HG03060 (cell line): ENCODE data around the gene PIGU.
"Not testable (repeated sequence)": the region's sequence is repeated elsewhere in the genome, so short reads cannot be mapped to it uniquely, and the experiment has no call there.

Experiments used
- ATAC-seq: cut with Tn5 transposase; IDR thresholded peaks from one replicate; pipeline ENCODE4 v1.9.1; 2021; ENCODE audit warnings: low read depth, moderate number of reproducible peaks; ENCODE audit not compliant: unreplicated experiment

PIGU gene

DNA sequence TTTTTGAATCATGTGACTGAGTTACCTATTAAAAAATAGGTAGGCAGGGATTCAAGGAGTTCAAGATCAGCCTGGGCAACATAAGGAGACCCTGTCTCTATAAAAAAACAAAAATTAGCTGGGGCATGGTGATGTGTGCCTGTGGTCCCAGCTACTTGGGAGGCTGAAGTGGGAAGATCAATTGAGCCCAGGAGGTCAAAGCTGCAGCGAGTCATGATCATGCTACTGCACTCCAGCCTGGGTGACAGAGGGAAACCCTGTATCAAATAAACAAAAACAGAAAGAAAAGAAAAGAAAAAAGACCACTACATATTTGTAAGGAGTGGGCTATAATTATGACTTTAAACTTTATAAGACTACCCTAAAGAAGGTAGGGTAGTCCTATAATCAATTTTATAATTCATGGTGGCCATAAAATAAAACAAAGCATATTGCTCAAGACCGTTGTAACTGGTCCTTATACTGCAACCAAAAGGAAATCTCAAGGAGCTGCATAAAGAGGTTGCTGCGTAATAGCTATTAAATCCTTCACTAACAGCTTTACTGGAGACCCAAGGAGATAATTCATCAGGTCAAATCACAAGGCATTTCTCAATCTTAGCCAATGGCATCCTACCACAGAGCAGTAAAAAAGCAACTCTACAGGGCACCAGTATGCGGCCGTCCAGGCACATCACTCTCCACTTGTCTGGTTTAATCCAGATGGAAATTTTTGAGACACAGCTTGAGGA is 13.5 kb downstream of the PIGU start:
- ATAC-seq = no peak

DNA sequence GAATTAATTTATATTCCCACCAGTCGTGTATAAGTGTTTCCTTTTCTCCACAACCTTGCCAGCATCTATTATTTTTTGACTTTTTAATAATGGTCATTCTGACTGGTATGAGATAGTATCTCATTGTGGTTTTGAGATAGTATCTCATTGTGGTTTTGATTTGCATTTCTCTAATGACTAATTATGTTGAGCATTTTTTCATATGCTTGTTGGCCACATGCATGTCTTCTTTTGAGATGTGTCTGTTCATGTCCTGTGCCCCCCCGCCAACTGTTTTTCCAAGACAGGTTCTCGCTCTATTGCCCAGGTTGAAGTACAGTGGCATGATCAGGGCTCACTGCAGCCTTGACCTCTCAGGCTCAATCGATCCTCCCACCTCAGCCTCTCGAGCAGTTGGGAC is 15.1 kb downstream of the PIGU start:
- ATAC-seq = not testable (repeated sequence)

DNA sequence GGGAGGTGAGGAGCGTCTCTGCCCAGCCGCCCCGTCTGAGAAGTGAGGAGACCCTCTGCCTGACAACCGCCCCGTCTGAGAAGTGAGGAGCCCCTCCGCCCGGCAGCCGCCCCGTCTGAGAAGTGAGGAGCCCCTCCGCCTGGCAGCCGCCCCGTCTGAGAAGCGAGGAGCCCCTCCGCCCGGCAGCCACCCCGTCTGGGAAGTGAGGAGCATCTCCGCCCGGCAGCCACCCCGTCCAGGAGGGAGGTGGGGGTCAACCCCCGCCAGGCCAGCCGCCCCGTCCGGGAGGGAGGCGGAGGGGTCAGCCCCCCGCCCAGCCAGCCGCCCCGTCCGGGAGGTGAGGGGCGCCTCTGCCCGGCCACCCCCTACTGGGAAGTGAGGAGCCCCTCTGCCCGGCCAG is 18.2 kb downstream of the PIGU start:
- ATAC-seq = not testable (repeated sequence)

DNA sequence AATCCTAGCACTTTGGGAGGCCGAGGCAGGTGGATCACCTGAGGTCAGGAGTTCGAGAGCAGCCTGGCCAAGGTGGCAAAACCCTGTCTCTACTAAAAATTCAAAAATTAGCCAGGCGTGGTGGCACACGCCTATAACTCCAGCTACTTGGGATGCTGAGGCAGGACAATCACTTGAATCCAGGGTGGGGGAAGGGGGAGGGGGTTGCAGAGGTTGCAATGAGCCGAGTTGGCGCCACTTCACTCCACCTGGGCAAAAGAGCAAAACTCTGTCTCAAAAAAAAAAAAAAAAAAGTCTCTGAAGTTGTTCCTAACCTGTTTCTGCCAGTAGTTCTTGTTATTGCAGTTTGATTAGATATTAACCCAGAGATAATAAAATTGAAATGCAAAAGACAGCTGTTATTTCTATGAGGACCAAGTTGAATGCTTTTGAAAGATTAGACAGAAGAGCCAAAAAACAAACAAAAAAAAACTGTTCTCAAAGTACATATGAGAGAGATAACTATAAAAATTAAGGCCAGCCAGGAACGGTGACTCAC is 22.6 kb downstream of the PIGU start:
- no peak for ATAC-seq

DNA sequence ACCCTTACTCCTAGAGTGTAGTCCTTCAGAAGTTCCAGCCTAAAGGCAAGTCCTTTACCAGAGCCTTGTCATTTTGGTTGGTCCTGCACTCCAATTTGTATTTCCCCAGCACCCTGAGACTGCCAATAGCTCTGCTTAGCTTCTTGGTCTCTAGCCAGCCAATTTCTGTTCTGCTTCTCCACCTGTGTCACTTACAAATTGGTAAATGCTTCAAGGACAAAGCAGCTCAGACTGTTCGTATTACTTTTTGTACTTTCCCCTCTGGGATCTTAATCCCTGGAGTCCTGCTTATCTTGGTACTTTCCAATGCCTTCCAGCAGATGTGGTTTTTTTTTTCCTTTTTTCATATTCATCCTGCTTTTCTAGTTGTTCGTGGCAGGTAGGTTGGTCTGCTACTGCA is 25.7 kb downstream of the PIGU start:
- ATAC-seq = no peak

DNA sequence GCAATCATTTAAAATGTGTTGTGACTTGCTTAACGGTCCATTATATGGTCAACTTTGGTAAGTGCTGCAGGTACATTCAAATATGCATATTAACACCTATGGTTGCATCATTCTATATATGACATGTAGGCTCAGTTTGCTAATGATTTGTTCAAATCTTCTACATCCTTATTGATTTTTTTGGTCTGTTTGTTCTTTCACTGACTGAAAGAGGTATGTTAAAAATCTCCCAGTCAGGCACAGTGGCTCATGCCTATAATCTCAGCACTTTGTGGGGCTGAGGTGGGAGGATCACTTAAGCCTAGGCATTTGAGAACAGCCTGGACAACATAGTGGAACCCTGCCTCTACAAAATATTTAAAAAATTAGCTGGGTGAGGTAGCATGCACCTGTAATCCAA is 29.2 kb downstream of the PIGU start:
- no peak for ATAC-seq

DNA sequence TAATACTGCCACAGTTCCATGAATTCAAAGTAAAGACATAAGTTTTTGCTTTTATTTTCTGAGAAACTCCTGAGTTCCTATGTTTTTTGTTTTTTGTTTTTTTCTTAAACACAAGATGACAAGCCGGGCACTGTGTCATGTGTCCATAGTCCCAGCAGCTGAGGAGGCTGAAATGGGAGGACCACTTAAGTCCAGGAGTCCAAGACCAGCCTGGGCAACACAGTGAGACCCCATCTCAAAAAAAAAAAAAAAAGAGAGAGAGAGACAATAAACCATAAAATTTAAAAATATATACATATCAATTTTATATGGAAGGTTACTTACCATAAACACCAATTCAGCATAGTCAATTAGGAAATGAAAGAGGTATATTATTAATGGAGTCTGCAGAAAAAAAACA is 31.9 kb downstream of the PIGU start:
- ATAC-seq = no peak

DNA sequence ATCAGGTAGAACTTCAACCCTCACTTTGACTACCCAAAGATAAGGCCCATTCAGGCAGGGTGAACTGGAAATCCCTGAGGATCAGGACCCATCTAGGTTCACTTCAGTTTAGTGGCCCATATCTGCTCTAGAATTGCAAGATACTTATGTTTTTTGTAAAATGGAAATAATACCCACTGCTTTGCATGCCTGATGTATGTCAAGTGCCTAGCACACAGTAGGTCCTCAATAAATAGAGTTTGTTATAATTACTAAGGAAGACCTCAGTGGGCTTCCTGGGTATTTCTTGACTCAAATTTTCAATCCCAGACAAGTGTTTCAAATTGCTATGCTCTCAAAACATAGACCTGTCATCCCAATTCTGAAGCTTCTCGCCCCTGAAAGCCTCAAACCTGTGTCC is 32.5 kb downstream of the PIGU start:
- ATAC-seq = no peak

DNA sequence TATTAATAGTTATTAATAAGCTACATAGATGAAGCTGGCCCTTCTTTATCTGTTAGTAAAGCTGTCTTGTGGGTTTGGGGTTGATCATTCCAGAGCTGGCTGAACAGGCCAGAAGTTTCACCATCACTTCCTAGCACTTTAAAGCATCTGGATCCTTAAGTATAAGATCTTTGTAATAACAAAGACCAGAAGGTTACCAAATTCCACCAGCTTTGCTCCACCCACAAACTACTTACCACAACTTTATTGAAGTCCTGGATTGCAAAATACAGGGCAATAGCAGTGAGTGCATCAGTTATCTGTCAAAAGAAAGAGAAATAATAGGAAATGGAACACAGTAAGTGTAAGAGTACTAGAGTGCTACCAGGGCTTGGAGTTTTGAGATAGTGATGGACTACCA is 33.0 kb downstream of the PIGU start:
- no peak for ATAC-seq

DNA sequence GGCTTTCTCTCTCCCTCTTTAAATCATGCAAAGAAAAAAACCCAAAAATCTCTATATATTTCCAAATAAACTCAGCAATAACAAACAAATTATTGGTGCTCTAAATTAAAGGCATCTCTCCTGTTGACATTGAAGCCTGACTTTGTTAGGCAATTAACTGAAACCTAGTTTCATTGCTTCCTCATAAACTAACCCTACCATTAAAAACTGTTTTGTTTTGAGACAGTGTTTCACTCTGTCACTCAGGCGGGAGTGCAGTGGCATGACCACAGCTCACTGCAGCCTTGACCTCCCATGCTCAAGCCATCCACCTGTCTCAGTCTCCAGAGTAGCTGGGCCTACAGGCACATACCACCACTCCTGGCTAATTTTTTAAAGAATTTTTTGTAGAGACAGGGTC is 34.9 kb downstream of the PIGU start:
- no peak for ATAC-seq

DNA sequence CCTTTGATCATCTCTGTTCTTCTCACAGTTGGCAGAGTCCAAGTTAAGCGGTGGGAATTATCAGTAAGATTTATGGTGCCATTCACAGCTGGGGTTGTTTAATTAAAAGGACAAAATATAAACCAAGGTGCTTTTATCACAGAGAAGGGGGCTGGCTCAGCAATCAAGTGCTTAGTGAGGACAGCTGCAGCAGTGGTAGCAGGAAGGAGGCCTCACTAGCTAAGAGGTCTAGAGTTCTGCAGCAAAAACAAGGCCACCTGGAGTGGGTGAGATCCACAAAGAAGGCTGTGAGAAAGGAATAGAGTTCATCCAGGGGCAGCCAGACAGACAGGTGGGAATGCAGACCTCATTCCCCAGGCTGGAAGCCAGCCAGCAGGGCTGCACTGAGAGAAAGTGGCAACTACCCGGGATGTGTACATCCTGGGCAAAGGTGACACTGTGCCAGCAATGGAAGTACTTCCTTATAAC is 37.1 kb downstream of the PIGU start:
- ATAC-seq = no peak

DNA sequence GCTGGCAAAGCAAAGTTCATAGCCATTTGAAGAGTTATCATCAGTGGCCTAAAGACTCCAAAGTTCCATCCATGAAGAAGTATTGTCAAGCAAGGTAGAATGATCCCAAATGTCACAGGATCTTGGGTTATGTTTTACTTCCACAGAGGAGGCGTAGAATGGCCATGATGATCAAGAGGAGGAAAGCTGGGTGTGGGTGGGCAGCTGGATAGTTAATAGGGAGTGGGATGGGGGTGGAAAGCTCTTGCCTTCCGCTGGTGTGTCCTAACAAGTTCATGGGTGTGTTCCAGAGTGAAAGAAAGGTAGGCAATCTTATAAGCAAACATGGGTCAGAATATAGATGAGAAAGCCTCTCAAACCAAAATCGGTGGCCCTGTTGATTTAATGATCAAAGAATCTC is 38.4 kb downstream of the PIGU start:
- ATAC-seq = no peak

DNA sequence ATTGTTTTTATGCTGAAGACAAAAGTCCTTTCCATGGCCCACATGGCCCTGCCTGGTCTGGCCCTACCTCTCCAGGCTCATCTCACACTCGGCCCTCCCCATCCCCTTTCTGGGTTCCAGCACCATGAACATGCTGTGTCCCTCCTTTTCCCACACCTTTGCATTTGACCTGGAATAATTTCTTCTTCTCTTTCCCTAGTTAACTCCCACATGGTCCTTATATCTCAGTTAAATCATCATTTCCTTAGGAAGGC is 38.9 kb downstream of the PIGU start:
- ATAC-seq = no peak

DNA sequence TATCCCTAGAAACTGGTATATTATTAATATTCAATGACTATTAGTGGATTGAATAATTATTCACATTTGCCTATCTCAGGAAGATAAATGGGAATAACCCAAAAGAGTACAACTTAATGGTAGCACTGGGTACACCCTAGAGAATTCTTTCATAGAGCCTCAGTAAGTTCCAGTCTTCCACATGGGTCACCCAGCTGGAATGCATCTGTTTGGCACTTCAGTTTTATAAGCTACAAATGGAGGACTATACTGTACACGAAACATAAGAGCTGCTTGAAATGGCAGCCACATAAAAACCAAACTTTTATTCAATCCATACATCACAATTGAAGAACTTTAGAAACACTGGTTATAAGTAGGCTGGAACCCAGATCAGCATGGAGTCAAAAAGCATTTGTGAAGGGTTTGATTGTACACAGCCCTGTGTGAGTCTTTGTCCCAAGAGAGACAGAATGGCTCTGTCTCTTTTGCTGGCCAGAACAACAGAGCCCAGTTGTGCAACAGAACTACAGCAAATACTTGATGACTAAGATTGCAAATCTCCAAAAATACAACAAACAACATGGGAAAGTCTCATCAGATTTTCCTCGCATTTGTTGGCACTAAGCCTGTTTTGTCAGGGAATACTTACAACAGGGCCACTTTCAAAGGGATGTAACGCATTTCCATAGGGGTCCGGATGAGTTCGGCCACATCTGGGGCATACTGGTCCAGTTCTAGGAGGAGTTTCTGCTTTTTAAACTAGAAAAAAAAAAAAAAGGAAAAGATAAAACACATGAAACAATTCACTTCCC is 39.5 kb downstream of the PIGU start:
- ATAC-seq = no peak

DNA sequence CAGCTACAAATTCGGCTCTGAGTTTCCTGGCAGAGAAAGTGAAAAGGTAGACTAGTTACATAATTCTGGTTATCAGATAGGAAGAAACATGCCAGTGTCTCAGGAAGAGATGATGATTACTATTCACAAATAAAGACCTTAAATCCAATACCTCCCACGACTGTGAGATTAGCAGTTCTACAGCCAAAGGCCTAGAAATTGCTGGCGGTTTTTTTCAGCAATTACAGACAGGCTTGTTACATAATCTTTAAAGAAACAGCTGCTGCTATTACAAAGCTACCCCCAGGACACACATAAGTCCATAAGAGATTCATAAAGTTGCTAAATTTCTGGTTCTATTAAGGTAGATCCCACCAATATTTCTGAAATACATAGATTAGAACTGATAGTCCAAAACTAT is 40.2 kb downstream of the PIGU start:
- no peak for ATAC-seq

DNA sequence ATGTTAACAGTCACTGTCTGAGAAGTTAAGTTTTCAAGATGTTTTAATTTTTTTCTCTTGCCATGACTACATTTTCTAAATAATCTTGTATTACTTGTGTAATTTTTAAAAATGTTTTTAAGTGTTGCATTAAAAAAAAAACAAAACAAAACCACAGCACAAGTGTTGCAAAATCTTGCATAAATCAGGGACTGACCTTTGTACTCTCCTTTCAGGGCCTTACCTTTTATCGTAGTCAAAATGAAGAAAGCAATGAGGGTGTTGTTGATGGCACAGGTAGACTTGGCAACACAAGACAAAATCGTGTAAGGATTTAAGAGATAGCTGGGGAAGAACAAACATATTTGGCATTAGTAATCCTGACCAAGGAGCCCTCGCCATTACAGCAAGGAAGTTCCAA is 42.5 kb downstream of the PIGU start:
- no peak for ATAC-seq

DNA sequence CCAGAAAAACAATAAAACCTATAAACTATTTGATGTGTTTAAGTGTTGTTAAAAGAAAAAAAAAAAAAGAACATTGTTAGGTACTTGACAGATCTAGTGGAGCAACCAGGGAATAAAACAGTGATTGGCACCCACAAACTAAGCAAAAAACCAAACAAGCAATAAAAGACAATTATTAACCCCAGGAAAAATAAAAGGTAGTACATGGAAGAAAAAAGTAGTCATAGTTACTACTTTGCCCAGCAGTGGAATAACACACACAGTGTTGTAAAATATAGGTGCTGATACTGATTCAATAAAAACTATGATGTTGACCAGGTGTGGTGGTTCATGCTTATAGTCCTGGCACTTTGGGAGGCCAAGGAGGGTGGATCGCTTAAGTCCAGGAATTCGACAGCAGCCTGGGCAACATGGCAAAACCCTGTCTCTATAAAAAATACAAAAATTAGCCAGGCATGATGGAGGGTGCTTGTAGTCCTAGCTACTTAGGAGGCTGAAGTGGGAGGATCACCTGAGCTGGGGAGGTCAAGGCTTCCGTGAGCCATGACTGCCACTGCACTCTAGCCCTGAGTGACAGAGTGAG is 43.9 kb downstream of the PIGU start:
- ATAC-seq = no peak

DNA sequence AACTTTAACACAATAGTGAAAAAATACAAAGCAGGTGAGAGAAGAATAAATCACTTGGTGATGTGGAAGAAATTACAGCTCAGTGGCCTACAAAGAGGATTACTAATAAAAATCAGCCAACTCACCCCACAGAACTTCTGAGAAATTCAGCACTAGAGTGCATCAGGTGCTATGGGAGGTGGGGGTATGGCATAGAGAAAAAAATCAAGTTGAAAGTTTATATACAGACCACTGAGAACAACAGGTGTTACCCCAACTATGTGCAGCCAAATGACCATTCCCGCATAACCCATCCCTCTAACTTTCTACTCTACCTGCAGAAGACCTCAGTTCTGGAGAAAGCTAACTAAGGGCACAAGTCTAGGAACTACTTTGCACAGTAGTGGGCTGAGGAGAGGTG is 47.0 kb downstream of the PIGU start:
- no peak for ATAC-seq

DNA sequence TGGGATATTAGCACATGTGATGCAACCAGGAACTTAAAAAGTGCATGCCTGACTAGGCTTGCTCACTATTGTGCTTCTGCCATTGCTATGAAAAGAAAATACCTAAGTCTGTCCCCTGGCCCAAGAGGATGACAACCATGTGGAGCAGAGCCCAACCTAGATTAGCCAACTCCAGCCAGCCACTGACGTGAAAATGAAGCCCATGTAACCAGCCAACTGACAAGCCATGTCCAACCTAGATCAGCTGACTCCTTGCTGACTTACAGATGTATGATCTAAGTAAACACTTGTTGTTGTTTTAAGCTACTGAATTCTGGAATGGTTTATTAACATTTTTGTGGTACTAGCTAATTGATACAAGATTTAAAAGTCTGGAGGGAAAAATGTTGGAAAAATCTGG is 47.5 kb downstream of the PIGU start:
- ATAC-seq = no peak

DNA sequence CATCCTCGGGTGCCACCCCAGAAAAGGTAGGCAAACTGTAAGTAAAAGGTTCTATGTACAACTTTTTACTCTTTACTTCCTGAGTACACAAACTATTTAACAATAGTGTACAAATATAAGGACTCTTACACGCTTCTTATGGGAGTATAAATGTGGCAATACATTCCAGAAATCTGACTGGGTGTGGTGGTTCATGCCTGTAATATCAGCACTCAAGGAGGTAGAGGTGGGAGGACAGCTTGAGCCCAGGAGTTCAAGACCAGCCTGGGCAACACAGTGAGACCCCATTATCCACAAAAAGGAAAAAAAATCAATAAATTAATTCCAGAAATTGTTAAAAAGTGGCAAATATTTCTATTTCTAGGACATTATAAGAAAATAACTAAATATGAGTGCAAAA is 48.9 kb downstream of the PIGU start:
- no peak for ATAC-seq

DNA sequence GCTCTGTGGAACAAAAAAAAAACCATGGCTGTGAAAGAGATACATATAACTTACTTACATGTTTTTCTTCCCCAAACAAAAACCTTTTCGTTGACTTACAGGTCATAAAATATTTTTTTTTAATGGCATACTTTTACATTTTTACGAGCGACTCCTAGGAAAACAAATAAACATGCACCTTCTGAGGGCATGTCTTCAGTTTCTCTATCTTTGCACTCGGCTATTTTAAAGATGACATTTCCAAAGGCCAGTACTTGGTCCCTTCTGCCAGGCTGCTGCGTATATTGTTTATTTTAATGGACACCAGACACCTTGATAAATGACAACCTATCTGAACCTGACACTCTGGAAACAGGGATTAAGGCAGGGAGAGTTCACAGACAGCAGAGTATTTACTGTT is 49.4 kb downstream of the PIGU start:
- no peak for ATAC-seq

DNA sequence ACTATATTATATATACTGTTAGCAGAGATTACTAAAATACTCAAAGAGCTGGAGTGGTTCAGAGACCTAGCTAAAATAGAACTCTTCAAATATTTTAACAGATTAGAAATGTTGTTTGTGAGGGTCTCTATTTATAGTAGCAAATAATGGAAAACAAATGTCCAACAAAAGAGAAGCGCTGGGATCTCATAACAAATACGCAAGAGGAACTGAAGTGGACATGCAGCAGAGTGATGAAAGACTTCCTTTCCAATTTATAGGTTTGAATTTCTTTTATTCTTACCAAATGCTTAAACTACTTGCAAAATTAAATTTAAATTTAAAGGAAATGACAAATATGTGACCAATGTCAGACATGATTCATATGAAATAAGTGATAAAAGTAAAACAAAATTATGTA is 49.9 kb downstream of the PIGU start:
- no peak for ATAC-seq
